Neural cell (in vitro differentiated cells): ENCODE data around the gene ZDHHC21. TPM values are rescaled to one million over a fixed set of nuclear protein-coding genes. Genes with fewer than 3 reads are reported as not detected.

Experiments
- H2AFZ ChIP-seq: fragments of 200-600, 300-800 bp; sonication (generic), shearing (Covaris generic); 2 replicates; pipeline ENCODE4 v1.6.0; 2014; ENCODE audit warnings: low read depth, mild to moderate bottlenecking, antibody characterized with exemption, low read length, moderate library complexity
- H3F3A ChIP-seq: fragments of 200-600 bp; shearing (Covaris generic); 2 replicates; pipeline ENCODE4 v1.6.1; 2016; ENCODE audit warnings: mild to moderate bottlenecking, moderate library complexity, mixed read lengths, antibody characterized with exemption, low read length; ENCODE audit not compliant: insufficient read depth, poor library complexity, severe bottlenecking
- H3K27ac ChIP-seq: fragments of 200-600, 300-800 bp; sonication (generic), shearing (Covaris generic); 2 replicates; pipeline ENCODE4 v1.5.1; 2014; ENCODE audit warnings: mild to moderate bottlenecking, low read length, moderate library complexity
- H3K27me3 ChIP-seq: fragments of 300-800, 200-600 bp; sonication (generic), shearing (Covaris generic); 2 replicates; pipeline ENCODE4 v1.6.0; 2014; ENCODE audit warnings: mild to moderate bottlenecking, low read depth, low read length, moderate library complexity; ENCODE audit not compliant: insufficient read depth
- H3K36me3 ChIP-seq: fragments of 300-800, 200-600 bp; sonication (generic), shearing (Covaris generic); 2 replicates; pipeline ENCODE4 v1.5.1; 2014; ENCODE audit warnings: mild to moderate bottlenecking, antibody characterized with exemption, low read length, moderate library complexity; ENCODE audit not compliant: insufficient read depth
- H3K4me2 ChIP-seq: fragments of 300-800, 200-600 bp; sonication (generic), shearing (Covaris generic); 2 replicates; pipeline ENCODE4 v1.6.0; 2014; ENCODE audit warnings: mild to moderate bottlenecking, low read length
- H3K4me3 ChIP-seq: fragments of 300-800, 200-600 bp; sonication (generic), shearing (Covaris generic); 2 replicates; pipeline ENCODE4 v1.5.1; 2014; ENCODE audit warnings: mild to moderate bottlenecking, low read length, moderate library complexity
- H3K79me2 ChIP-seq: fragments of 200-600 bp; shearing (Covaris generic); replicated peaks from 2 replicates; pipeline ENCODE4 v1.6.0; 2014; ENCODE audit warnings: mild to moderate bottlenecking, low read length, moderate library complexity; ENCODE audit not compliant: insufficient read depth
- H3K9ac ChIP-seq: fragments of 300-800, 200-600 bp; sonication (generic), shearing (Covaris generic); 2 replicates; pipeline ENCODE4 v1.6.1; 2016; ENCODE audit warnings: mild to moderate bottlenecking, low read length, mixed read lengths
- H3K9me2 ChIP-seq: fragments of 200-600 bp; shearing (Covaris generic); 2 replicates; pipeline ENCODE4 v1.6.1; 2016; ENCODE audit warnings: mild to moderate bottlenecking, low read length, mixed read lengths; ENCODE audit not compliant: insufficient read depth
- H3K9me3 ChIP-seq: fragments of 200-600, 300-800 bp; sonication (generic), shearing (Covaris generic); 2 replicates; pipeline ENCODE4 v1.6.1; 2016; ENCODE audit warnings: mild to moderate bottlenecking, mixed run types, low read length, moderate library complexity, mixed read lengths
- H4K20me1 ChIP-seq: fragments of 200-600 bp; shearing (Covaris generic); 2 replicates; pipeline ENCODE4 v1.6.1; 2016; ENCODE audit warnings: mild to moderate bottlenecking, mixed run types; ENCODE audit not compliant: insufficient read depth
- CTCF ChIP-seq: fragments of 450-650 bp; IDR thresholded peaks from 2 replicates; pipeline ENCODE4 v1.5.1; 2014; ENCODE audit warnings: antibody characterized with exemption, mild to moderate bottlenecking, moderate library complexity; ENCODE audit not compliant: poor library complexity, severe bottlenecking
- EP300 ChIP-seq: fragments of 450-650 bp; conservative IDR thresholded peaks from 2 replicates; pipeline ENCODE4 v1.6.1; 2014; ENCODE audit warnings: antibody characterized with exemption, mild to moderate bottlenecking, moderate library complexity; ENCODE audit not compliant: poor library complexity, severe bottlenecking
- EZH2 ChIP-seq: fragments of 200-600, 300-800 bp; shearing (Covaris generic), sonication (generic); IDR thresholded peaks from 2 replicates; pipeline ENCODE4 v1.6.1; 2014; ENCODE audit warnings: antibody characterized with exemption, low read length, borderline replicate concordance, mild to moderate bottlenecking; ENCODE audit not compliant: insufficient read depth, poor library complexity, severe bottlenecking
- MXI1 ChIP-seq: fragments of 450-650 bp; conservative IDR thresholded peaks from 2 replicates; pipeline ENCODE4 v1.6.1; 2014; ENCODE audit warnings: antibody characterized with exemption, mild to moderate bottlenecking; ENCODE audit not compliant: poor library complexity, severe bottlenecking
- POLR2AphosphoS5 ChIP-seq: IDR thresholded peaks from 2 replicates; pipeline ENCODE4 v1.6.1; 2012
- RAD21 ChIP-seq: fragments of 450-650 bp; conservative IDR thresholded peaks from 2 replicates; pipeline ENCODE4 v1.6.1; 2014; ENCODE audit warnings: antibody characterized with exemption, mild to moderate bottlenecking, moderate library complexity
- SMC3 ChIP-seq: fragments of 450-650 bp; conservative IDR thresholded peaks from 2 replicates; pipeline ENCODE4 v1.6.1; 2014; ENCODE audit warnings: antibody characterized with exemption, mild to moderate bottlenecking, moderate library complexity; ENCODE audit not compliant: poor library complexity
- TAF1 ChIP-seq: IDR thresholded peaks from 2 replicates; pipeline ENCODE4 v1.6.1; 2012; ENCODE audit warnings: low read depth
- polyA plus RNA-seq: library from polyadenylated mRNA; depleted of rRNA; stranded (reverse); fragments of >200 nt; gene quantifications from 2 replicates; pipeline ENCODE4 v1.2.3, GENCODE V29; 2014
- TF ChIP-seq, protein P1 (sequence below): IDR thresholded peaks from 2 replicates; pipeline ENCODE4 v1.6.1; 2012; ENCODE audit warnings: borderline replicate concordance

The ZDHHC21 gene
- polyA plus RNA-seq, 1 donor from 2014 or later: 19.8 TPM

DNA sequence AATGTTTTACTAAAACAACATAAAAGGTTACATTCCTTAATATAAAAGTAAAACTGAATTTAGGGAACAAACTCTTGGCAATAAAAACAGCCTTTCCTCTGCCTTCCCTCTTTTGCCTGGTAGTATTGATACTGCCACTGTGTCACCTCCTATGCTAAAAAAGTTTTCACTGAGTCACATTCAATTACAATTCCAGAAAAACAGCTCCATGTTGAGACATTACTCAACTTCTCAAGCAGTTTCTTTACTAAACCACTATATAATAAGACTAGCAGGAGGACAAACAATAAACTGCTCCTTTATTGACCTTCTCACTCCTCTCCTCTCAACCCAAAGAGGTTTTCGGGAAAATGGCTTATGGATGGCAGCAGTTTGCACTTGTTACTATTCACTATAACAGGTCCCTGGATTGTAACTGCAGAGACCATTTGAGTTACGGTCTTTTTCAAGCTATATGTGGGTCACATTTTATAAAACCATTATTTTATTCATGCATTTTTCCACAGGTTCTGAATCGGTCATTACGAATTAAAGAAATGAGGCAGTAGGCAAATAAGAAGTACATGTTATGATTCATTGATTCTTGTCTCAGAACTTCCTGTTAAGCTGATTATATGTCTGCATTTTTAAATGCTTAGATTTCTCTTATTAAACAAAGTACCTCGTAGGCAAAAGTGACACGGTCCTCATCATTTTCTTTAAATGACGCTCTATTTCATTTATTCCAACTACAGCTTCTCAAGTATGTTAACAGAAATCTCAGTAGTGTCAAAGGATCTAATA lies 2.1 kb downstream of the ZDHHC21 start:
- peaks cover 9% of the 10 kb centered on the region for H3K79me2 ChIP-seq
- no peak overlapping the region for H3K9ac ChIP-seq
- no peak overlapping the region for H2AFZ ChIP-seq
- H3K9me3 ChIP-seq: no peaks in the 10 kb centered on the region
- H3K27me3 ChIP-seq: no peaks in the 10 kb centered on the region
- H3F3A ChIP-seq: no peaks in the 10 kb centered on the region
- H3K9me2 ChIP-seq: no peaks in the 10 kb centered on the region
- no peaks in the 10 kb centered on the region for H3K36me3 ChIP-seq
- TF ChIP-seq EP300: no peak
- no peak for TF ChIP-seq SMC3
- TF ChIP-seq CTCF: no peak
- no peak for TF ChIP-seq POLR2AphosphoS5
- TF ChIP-seq EZH2: no peak
- TF ChIP-seq MXI1: no peak
- no peak for TF ChIP-seq TAF1
- no peak for TF ChIP-seq RAD21
- TF ChIP-seq, protein P1, sequence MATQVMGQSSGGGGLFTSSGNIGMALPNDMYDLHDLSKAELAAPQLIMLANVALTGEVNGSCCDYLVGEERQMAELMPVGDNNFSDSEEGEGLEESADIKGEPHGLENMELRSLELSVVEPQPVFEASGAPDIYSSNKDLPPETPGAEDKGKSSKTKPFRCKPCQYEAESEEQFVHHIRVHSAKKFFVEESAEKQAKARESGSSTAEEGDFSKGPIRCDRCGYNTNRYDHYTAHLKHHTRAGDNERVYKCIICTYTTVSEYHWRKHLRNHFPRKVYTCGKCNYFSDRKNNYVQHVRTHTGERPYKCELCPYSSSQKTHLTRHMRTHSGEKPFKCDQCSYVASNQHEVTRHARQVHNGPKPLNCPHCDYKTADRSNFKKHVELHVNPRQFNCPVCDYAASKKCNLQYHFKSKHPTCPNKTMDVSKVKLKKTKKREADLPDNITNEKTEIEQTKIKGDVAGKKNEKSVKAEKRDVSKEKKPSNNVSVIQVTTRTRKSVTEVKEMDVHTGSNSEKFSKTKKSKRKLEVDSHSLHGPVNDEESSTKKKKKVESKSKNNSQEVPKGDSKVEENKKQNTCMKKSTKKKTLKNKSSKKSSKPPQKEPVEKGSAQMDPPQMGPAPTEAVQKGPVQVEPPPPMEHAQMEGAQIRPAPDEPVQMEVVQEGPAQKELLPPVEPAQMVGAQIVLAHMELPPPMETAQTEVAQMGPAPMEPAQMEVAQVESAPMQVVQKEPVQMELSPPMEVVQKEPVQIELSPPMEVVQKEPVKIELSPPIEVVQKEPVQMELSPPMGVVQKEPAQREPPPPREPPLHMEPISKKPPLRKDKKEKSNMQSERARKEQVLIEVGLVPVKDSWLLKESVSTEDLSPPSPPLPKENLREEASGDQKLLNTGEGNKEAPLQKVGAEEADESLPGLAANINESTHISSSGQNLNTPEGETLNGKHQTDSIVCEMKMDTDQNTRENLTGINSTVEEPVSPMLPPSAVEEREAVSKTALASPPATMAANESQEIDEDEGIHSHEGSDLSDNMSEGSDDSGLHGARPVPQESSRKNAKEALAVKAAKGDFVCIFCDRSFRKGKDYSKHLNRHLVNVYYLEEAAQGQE: no peak
- no peak overlapping the region for H3K27ac ChIP-seq
- H3K4me2 ChIP-seq: no peak overlapping the region
- no peaks in the 10 kb centered on the region for H4K20me1 ChIP-seq
- H3K4me3 ChIP-seq: peak overlapping the region; percentile 93

DNA sequence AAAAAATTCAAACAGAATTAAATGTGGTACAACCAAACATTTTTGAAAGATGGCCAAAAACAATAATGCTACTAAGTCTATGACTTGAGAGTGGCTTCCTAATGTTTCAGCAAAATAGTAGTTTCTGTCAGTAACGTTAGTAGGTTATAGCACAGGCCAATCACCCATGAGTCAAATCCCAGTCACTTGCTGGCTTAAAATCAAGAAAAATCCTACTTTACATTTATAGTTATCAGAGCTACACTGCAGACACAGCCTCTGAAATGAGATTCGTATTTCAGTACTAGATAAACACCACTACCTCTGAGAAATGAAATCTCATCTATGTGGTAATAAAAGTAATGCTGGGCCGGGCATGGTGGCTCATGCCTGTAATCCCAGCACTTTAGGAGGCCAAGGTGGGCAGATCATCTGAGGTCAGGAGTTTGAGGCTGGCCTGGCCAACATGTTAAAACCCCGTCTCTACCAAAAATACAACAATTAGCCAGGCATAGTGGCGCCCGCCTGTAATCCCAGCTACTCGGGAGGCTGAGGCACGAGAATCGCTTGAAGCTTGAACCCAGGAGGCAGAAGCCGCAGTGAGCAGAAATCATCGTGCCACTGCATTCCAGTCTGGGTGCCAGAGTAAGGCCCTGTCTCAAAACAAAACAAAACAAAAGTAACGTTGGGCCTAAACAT lies 6.1 kb downstream of the ZDHHC21 start:
- no peak overlapping the region for H3K27ac ChIP-seq
- H3K9ac ChIP-seq: no peak overlapping the region
- no peaks in the 10 kb centered on the region for H4K20me1 ChIP-seq
- H2AFZ ChIP-seq: no peak overlapping the region
- H3K27me3 ChIP-seq: no peaks in the 10 kb centered on the region
- no peak overlapping the region for H3K4me2 ChIP-seq
- H3K9me2 ChIP-seq: no peaks in the 10 kb centered on the region
- TF ChIP-seq RAD21 (no peak), EP300 (no peak), TAF1 (no peak), POLR2AphosphoS5 (no peak), SMC3 (no peak), MXI1 (no peak), CTCF (no peak), EZH2 (no peak)
- TF ChIP-seq, protein P1: no peak
- H3K79me2 ChIP-seq: peaks cover under 1% of the 10 kb centered on the region
- no peaks in the 10 kb centered on the region for H3K36me3 ChIP-seq
- H3K9me3 ChIP-seq: no peaks in the 10 kb centered on the region
- no peaks in the 10 kb centered on the region for H3F3A ChIP-seq
- H3K4me3 ChIP-seq: no peak overlapping the region
